MCF 10A (cell line): Measurements from ENCODE around the gene KRT14. TPM values are rescaled to one million over a fixed set of nuclear protein-coding genes. Genes with fewer than 3 reads are reported as not detected.
"Not testable (repeated sequence)": the region's sequence is repeated elsewhere in the genome, so short reads cannot be mapped to it uniquely, and the experiment has no call there.

Experiments
- BruUV-seq: library from RNA; stranded (reverse); fragments of 400-500 nt; replicated peaks from 2 replicates; lab custom pipeline; 2021; lab: Mats Ljungman, UMichigan
- CTCF ChIA-PET: fragments of 300-600 bp; sonication (Branson Sonifier 250); formaldehyde crosslinking; extraction: SDS; loops from one replicate; lab custom pipeline; 2021; ENCODE audit warnings: antibody characterized with exemption, inconsistent platforms; lab: Yijun Ruan, JAX
- POLR2A ChIA-PET: fragments of 300-600, 350-650 bp; sonication (Branson Sonifier 250); formaldehyde crosslinking; extraction: SDS; loops from one replicate; lab custom pipeline; 2020; ENCODE audit warnings: antibody characterized with exemption, inconsistent platforms; lab: Yijun Ruan, JAX
- DNase-seq: peaks from one replicate; pipeline ENCODE4 v3.0.0-alpha.2; 2018; ENCODE audit not compliant: unreplicated experiment
- H3K27ac Mint-ChIP-seq: one replicate; pipeline ENCODE4 v1.8.0; 2022; ENCODE audit warnings: mild to moderate bottlenecking, low read depth, mixed read lengths; ENCODE audit not compliant: unreplicated experiment
- H3K27me3 Mint-ChIP-seq: one replicate; pipeline ENCODE4 v1.8.0; 2022; ENCODE audit warnings: mixed read lengths; ENCODE audit not compliant: insufficient read depth, unreplicated experiment
- H3K36me3 Mint-ChIP-seq: one replicate; pipeline ENCODE4 v1.8.0; 2022; ENCODE audit warnings: mild to moderate bottlenecking, moderate library complexity, mixed read lengths; ENCODE audit not compliant: insufficient read depth, unreplicated experiment
- H3K4me1 Mint-ChIP-seq: one replicate; pipeline ENCODE4 v1.8.0; 2022; ENCODE audit warnings: mixed read lengths; ENCODE audit not compliant: insufficient read depth, unreplicated experiment
- H3K4me3 Mint-ChIP-seq: one replicate; pipeline ENCODE4 v1.8.0; 2022; ENCODE audit warnings: mild to moderate bottlenecking, moderate library complexity, mixed read lengths; ENCODE audit not compliant: unreplicated experiment
- H3K9me3 Mint-ChIP-seq: one replicate; pipeline ENCODE4 v1.8.0; 2022; ENCODE audit warnings: mixed read lengths; ENCODE audit not compliant: unreplicated experiment
- CTCF ChIP-seq: fragments of 200-600 bp; IDR thresholded peaks from one replicate; pipeline ENCODE4 v1.8.0; 2022; ENCODE audit warnings: antibody characterized with exemption, mild to moderate bottlenecking; ENCODE audit not compliant: unreplicated experiment
- intact Hi-C: fragments of 100-400 bp; cut with micrococcal nuclease; formaldehyde crosslinking; loops from 2 replicates; pipeline ENCODE4 v1.14.1; 2022
- total RNA-seq: library from RNA; stranded (reverse); gene quantifications from 2 replicates; pipeline ENCODE4 v1.2.3, GENCODE V29; 2022

KRT14 gene
- total RNA-seq, 1 experiment from 2014 or later: 1,755 TPM

GRCh38 chr17:41618341-41619035 lies 31.8 kb upstream of the KRT14 start:
- intact Hi-C loops: no loop called here
- H3K4me1 Mint-ChIP-seq: peaks cover 38% of the 10 kb centered on the region
- no TSS peak for BruUV-seq
- no peak for TF ChIP-seq CTCF
- H3K27ac Mint-ChIP-seq: no peak overlapping the region
- CTCF ChIA-PET: interaction anchor here (0.8 to 1.1 kb wide), 3 partner anchors 43 to 45 kb away, joined by 3 to 5 read pairs (median 5); no protein-coding TSS in a partner anchor
- peaks cover 88% of the 10 kb centered on the region for H3K36me3 Mint-ChIP-seq
- peak; percentile 71 for DNase-seq
- H3K9me3 Mint-ChIP-seq: no peaks in the 10 kb centered on the region
- no peaks in the 10 kb centered on the region for H3K27me3 Mint-ChIP-seq
- POLR2A ChIA-PET: interaction anchor here (0.5 to 13.2 kb wide), 19 partner anchors 10 to 985 kb away, joined by 3 to 366 read pairs (median 4); partner anchors contain the start of genes EIF1 and KRT15
- peak overlapping the region; percentile 2 for H3K4me3 Mint-ChIP-seq

GRCh38 chr17:41617698-41618097 lies 31.0 kb upstream of the KRT14 start:
- H3K4me1 Mint-ChIP-seq: peaks cover 40% of the 10 kb centered on the region
- BruUV-seq: no TSS peak
- H3K27me3 Mint-ChIP-seq: no peaks in the 10 kb centered on the region
- peaks cover 84% of the 10 kb centered on the region for H3K36me3 Mint-ChIP-seq
- TF ChIP-seq CTCF: no peak
- ChIA-PET CTCF (interaction anchor here (1.1 to 1.8 kb wide), 2 partner anchors 45 kb away, joined by 5 to 8 read pairs; no protein-coding TSS in a partner anchor), POLR2A (interaction anchor here (0.6 to 13.2 kb wide), 11 partner anchors 11 to 763 kb away, joined by 3 to 366 read pairs (median 5); partner anchors contain the start of genes EIF1 and KRT15)
- H3K9me3 Mint-ChIP-seq: no peaks in the 10 kb centered on the region
- no peak overlapping the region for H3K4me3 Mint-ChIP-seq
- intact Hi-C loops: no loop called here
- DNase-seq: peak; percentile 39
- no peak overlapping the region for H3K27ac Mint-ChIP-seq

GRCh38 chr17:41617136-41617535 lies 30.4 kb upstream of the KRT14 start:
- H3K36me3 Mint-ChIP-seq: peaks cover 80% of the 10 kb centered on the region
- TF ChIP-seq CTCF: no peak
- intact Hi-C loops: no loop called here
- POLR2A ChIA-PET: interaction anchor here (0.8 to 13.2 kb wide), 7 partner anchors 7 to 992 kb away, joined by 3 to 366 read pairs (median 8); partner anchors contain the start of gene KRT17
- H3K27ac Mint-ChIP-seq: no peak overlapping the region
- DNase-seq: no peak
- H3K9me3 Mint-ChIP-seq: no peaks in the 10 kb centered on the region
- no peaks in the 10 kb centered on the region for H3K27me3 Mint-ChIP-seq
- peaks cover 34% of the 10 kb centered on the region for H3K4me1 Mint-ChIP-seq
- no peak overlapping the region for H3K4me3 Mint-ChIP-seq
- BruUV-seq: no TSS peak
- CTCF ChIA-PET: interaction anchor here (0.6 to 1.8 kb wide), 4 partner anchors 13 to 92 kb away, joined by 3 to 8 read pairs (median 6); no protein-coding TSS in a partner anchor

- H3K4me3 Mint-ChIP-seq, BruUV-seq, H3K27ac Mint-ChIP-seq, H3K9me3 Mint-ChIP-seq, H3K27me3 Mint-ChIP-seq, intact Hi-C loops, DNase-seq: not testable (repeated sequence)
- Mint-ChIP-seq H3K4me1 (peaks cover 28% of the 10 kb centered on the region), H3K36me3 (peaks cover 79% of the 10 kb centered on the region)
- POLR2A ChIA-PET: interaction anchor here (0.8 to 13.2 kb wide), 7 partner anchors 8 to 991 kb away, joined by 3 to 366 read pairs (median 8); partner anchors contain the start of gene KRT17
- CTCF ChIA-PET: interaction anchor here (0.6 to 1.8 kb wide), 4 partner anchors 11 to 46 kb away, joined by 4 to 8 read pairs (median 6); no protein-coding TSS in a partner anchor
Observed at GRCh38 chr17:41616486-41616885, 29.8 kb upstream of the KRT14 start.
